NCI-H510A (cell line): ENCODE results near the gene TDRD7.
"Not testable (repeated sequence)": the region's sequence is repeated elsewhere in the genome, so short reads cannot be mapped to it uniquely, and the experiment has no call there.

ENCODE experiments used
- DNase-seq: peaks from one replicate; lab custom pipeline; 2025; lab: John Stamatoyannopoulos, UW

The TDRD7 gene

GRCh38 chr9:97479496-97480159 lies 67.7 kb downstream of the TDRD7 start:
- DNase-seq = no peak

- DNase-seq = no peak
These were observed 68.3 kb downstream of the TDRD7 start for GRCh38 chr9:97480174-97480573.

GRCh38 chr9:97480749-97481148 lies 68.9 kb downstream of the TDRD7 start:
- DNase-seq = no peak

- DNase-seq = no peak
These were observed 72.2 kb downstream of the TDRD7 start for GRCh38 chr9:97484134-97484533.

- no peak for DNase-seq
These were observed 75.2 kb downstream of the TDRD7 start for GRCh38 chr9:97487107-97487506.

GRCh38 chr9:97487861-97488260 lies 76.0 kb downstream of the TDRD7 start:
- DNase-seq = no peak

GRCh38 chr9:97491216-97491999 lies 79.5 kb downstream of the TDRD7 start:
- DNase-seq = no peak

GRCh38 chr9:97497558-97498375 lies 85.9 kb downstream of the TDRD7 start:
- not testable (repeated sequence) for DNase-seq

GRCh38 chr9:97498846-97499245 lies 87.0 kb downstream of the TDRD7 start:
- DNase-seq = not testable (repeated sequence)

GRCh38 chr9:97500263-97500662 lies 88.4 kb downstream of the TDRD7 start:
- DNase-seq = no peak

GRCh38 chr9:97500765-97501176 lies 88.9 kb downstream of the TDRD7 start:
- no peak for DNase-seq

GRCh38 chr9:97501177-97501971 lies 89.5 kb downstream of the TDRD7 start, which contains the start of gene TMOD1:
TSS of gene TMOD1 (plus strand) at chr9:97501666. CDS start at chr9:97524189, 22,523 bp downstream.
- peak; percentile 63 for DNase-seq

- DNase-seq = no peak
These were observed 90.0 kb downstream of the TDRD7 start for GRCh38 chr9:97501972-97502221.

GRCh38 chr9:97502222-97502983 lies 90.5 kb downstream of the TDRD7 start:
- DNase-seq = no peak

- DNase-seq = no peak
These were observed 91.3 kb downstream of the TDRD7 start for GRCh38 chr9:97502984-97503861.

GRCh38 chr9:97503862-97504210 lies 91.9 kb downstream of the TDRD7 start:
- no peak for DNase-seq

- no peak for DNase-seq
These were observed 92.7 kb downstream of the TDRD7 start for GRCh38 chr9:97504381-97505216.

GRCh38 chr9:97505845-97506244 lies 93.9 kb downstream of the TDRD7 start:
- no peak for DNase-seq

GRCh38 chr9:97506306-97506705 lies 94.4 kb downstream of the TDRD7 start:
- no peak for DNase-seq
